ENCODE data around the gene ANKRD42.
"Not testable (repeated sequence)": the region's sequence is repeated elsewhere in the genome, so short reads cannot be mapped to it uniquely, and the experiment has no call there.

DNA sequence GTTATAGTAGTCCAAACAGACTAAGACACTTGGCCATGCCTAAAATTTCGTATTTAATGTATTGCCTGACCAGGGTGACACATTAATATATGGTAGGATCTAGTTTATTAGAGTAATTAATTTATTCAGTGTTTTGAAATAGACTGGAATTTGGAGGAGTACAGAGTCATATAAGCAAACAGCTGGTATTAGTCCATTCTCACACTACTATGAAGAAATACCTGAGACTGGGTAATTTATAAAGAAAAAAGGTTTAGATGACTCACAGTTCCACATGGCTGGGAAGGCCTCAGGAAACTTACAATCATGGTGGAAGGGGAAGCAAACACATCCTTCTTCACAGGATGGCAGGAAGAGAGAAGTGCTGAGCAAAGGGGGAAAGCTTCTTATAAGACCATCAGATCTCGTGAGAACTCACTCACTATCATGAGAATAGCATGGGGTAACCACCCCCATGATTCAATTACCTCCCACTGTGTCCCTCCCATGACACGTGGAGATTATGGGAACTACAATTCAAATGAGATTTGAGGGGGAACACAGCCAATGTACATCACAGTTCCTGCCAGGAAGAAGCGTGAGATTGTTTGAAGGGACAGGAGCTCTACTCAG is 13.4 kb downstream of the ANKRD42 start:
- TF ChIP-seq CTCF (conservative IDR thresholded peaks at IDR 0.05); ZFX (IDR thresholded peaks at IDR 0.05): not testable (repeated sequence)
